ENCODE data around the gene TNFAIP8.

DNA sequence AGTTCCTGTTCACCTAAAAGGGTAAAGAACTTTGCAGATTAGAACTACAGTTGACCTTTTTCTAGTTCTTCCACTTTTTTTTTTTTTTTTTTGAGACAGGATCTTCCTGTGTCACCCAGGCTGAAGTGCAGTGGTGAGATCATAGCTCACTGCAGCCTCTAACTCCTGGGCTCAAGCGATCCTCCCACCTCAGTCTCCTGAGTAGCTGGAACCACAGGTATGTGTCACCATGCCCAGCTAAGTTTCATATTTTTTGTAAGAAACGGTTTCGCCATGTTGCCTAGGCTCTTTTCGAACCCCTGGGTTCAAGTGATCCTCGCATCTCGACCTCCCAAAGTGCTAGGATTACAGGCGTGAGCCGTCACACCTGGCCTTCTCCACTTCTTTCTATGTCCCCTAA, 39.7 kb upstream of the TNFAIP8 start:
- TF ChIP-seq, protein P1, sequence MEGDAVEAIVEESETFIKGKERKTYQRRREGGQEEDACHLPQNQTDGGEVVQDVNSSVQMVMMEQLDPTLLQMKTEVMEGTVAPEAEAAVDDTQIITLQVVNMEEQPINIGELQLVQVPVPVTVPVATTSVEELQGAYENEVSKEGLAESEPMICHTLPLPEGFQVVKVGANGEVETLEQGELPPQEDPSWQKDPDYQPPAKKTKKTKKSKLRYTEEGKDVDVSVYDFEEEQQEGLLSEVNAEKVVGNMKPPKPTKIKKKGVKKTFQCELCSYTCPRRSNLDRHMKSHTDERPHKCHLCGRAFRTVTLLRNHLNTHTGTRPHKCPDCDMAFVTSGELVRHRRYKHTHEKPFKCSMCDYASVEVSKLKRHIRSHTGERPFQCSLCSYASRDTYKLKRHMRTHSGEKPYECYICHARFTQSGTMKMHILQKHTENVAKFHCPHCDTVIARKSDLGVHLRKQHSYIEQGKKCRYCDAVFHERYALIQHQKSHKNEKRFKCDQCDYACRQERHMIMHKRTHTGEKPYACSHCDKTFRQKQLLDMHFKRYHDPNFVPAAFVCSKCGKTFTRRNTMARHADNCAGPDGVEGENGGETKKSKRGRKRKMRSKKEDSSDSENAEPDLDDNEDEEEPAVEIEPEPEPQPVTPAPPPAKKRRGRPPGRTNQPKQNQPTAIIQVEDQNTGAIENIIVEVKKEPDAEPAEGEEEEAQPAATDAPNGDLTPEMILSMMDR (IDR thresholded peaks at IDR 0.05) = no peak
- TF ChIP-seq EZH2 (IDR thresholded peaks at IDR 0.05; ENCODE audit: borderline replicate concordance, insufficient read depth, low read depth, low read length, poor library complexity, severe bottlenecking) = no peak
